ENCODE data around the gene IQSEC2.

IQSEC2 gene

DNA sequence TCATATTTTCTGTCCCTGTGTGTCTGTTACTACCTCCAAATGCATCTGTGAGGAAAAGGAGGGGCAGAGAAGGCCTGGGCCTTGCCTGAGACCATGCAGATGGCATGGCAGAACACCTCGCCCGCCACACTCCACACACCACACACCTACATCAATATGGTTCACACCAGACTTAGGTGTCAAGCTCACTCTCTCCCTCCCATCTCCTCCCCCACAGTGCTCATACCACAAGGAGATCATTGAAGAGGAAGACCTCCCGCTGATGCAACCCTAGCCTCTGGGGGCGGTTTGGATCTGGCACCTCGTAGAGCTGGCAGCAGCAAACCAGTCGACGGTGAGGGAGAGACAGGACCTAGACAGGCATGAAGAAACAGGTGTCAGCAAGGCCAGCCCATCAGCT, 39.8 kb downstream of the IQSEC2 start:
- no peak for DNase-seq

DNA sequence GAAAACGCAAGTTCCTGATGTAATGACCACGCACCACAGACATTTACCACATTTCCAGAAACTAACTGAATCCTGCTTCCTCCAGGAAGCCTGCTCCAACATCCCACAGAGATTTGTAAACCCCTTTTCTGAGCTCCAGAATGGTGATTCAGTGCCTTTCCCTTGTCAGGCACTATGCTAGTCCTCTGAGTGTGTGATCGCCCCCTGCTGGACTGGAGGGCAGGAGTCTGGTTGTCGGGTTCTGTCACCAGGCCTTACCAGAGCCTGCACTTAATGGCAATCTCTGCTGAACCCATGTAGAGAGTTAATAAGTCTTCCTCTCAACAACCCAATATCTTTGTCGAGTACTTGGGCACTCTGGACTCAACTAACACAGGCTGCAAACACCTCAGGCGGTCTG, 41.9 kb downstream of the IQSEC2 start:
- no peak for DNase-seq

DNA sequence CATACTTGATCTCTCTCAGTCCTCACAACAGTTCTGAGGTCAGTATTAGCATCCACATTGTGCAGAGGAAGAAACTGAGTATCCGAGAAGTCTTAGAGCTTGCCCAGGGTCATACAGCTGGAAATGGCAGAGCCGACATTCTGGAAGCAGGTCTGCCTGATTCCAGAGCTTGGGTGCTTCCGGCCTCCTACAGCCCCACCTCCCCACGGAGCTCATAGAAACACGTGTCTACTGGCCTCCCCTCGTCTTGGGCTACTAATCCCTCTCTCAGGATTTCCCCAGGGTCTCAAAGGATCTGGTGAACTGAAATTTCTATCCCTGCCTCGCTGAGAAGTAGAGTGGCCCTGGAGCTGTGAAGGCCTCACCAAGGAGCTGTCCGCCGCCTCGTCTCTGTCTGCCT, 44.3 kb downstream of the IQSEC2 start:
- DNase-seq: no peak

DNA sequence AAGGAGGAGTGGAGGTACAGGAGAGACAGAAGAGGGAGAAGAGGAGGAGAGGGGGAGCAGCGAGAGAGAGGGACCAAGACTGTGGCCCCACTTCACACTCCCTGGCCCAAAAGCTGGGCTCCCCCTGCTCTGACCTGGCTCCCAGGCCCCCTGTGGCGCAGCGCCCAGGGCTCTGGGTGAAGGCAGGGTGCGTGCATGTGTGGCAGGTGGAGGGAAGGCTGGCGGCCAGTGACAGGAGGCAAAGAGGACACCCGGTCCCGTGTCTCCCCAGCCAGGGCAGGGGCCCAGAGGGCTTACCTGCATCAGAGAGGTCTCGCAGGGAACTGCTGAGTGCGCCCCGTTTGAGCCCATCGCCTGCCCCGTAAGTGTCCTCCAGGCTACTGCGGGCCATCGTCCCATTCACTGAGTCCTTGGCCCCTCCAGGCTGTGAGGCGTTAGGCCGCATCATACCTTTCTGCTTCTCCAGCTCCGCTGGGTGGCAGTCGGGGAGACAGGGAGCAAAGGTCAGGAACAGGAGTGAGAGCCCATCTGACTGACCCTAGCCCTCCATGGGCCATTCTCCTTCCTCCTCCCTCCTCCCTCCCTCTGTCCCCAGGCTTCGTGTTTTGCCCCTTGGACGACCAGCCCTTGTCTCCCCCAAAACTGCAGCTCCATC, 45.2 kb downstream of the IQSEC2 start:
- DNase-seq: no peak

DNA sequence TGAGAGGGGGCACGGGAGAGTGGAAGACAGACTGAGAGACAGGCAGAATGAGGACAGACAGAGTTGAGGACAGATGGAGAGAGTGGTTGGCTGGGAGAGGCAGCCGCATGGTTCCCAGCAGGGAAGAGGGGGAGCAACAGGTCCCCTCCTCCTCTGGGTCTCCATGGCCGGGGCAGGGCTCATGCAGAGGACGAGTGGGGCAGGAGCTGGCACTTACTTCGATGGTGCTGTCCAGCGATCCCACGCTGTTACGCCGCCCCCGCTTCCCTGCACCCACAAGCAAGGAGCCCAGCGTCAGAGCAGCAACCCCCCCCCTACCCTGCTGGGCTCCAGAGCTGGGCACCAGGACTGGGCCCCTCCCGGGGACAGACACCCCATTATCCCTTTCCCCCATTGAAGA, 45.8 kb downstream of the IQSEC2 start:
- no peak for DNase-seq

DNA sequence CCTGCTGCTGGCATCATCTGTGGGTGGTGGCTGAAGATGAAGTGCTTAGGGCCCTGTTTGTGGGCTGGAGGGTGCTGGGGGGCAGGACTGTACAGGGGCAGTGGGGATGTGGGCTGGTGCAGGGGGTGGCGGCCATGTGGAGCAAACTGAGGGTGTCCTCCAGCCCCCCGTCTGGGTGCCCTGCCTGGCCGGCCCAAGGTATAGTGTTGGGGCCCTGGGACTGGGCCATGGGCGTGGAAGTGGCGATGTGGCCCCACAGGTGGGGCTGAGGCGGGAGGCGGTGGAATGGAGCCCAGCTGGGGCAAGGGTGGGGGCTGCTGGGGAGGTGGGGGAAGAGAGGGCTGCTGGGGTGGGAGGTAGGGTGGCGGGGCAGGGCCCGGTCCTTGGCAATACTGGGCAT, 46.9 kb downstream of the IQSEC2 start:
- no peak for DNase-seq

DNA sequence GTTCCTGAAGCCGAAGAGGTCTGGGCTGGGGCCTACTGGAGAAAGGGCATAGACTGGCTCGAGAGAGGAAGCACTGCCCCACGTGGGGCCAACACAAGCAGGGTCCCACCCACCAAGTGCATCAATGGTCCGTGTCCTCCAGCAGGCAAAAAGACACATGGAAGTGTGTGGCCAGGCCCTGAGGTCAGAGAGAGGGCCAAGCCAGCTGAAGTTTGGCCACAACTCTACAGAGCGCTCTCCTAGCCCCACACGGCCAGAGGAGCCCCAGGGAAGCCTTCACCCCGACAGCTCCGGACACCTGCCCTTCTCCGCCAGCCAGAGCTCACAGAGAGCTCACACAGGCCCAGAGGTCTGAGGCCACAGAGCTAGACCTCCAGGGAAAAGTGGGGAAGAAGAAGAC, 47.8 kb downstream of the IQSEC2 start:
- DNase-seq: no peak

DNA sequence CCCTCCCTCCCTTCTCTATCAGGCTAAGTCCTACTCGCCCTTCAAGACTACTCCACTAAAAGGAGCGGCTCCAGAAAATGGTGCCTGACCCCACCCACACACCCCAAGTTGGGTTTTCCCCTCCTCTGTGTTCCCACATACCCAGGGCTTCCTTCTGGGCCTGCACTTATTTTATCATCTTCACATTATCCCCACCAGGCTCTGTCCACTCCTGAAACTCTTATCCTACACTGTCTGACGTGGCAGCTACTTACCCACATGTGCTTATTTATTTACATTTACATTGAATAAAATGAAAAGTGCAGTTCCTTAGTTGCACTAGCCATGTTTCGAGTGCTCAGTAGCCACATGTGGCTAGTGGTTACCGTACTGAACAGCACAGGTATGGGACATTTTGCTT, 51.3 kb downstream of the IQSEC2 start:
- DNase-seq: no peak

DNA sequence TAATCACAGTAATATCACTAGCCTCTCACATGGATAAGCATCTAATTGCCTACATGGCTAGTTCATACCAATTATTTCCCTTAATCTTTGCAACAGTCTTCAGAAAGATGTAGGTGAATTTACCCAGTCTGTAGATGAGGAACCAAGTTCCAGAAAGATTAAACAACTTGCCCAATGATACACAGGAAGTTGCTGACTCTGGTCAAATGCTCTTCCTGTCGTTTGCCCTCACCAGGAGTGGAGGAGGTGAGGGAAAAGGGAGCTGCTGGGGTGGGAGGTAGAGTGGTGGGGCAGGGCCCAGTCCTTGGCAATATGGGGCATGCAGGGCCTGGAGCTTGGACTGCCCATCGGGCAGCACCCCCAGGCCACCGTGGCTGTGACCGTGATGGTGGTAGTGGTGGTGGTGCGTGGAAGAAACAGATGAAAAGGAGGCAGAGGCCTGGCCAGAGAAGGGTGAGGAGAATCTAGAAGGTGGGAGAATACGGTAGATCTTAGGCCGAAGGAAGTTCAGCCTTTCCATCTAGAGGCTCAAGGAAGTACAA, 54.1 kb downstream of the IQSEC2 start:
- DNase-seq: no peak

DNA sequence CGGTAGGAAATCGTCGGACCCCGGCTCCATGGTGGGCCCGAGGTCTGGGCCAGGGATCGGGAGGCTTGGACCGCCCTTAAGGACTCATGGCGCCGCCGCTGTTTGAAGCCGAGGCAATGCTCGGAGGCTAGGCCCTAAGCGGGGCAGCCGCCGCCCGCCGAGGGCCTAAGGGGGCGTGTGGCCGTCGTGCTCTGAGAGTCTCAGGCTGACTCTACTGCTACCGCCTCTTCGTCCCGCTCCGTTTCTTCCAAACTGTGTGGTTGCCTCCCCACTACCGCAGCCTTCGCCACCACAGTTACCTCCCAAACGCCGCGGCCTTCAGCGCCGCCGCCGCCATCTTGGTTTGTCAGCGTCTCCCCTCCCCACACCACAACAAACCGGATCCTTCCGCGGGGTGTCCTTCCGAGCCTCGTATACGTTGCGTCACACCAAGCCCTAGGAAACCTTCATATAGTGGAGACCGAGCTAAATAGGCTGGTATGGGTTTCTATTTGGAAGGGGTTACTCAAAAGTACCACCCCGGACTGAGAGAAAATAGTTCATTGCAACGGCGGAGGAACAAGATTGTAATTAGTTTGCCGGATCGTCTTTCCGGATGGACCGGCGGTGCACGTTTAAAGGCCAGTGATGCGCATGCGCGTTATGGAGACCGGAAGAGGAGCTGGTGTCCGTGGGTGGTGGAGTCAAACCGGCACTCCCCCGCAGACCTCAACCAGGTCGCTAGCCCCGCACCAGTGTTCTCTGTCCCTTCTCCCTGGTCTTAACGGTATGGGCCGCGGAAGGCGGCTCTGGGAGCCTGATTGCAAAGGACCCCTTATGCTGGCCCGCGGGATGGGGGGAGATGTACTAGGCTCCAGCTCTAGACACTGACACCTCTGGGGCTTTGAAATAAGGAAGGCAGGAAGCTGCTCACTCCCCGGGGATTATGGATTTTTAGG, 56.3 kb downstream of the IQSEC2 start, which contains the start of gene KDM5C:
TSS of gene KDM5C (minus strand) at position 348 of the 938 bp plus-strand sequence. CDS start at position 30, 318 bp downstream.
- peak; percentile 79 for DNase-seq

DNA sequence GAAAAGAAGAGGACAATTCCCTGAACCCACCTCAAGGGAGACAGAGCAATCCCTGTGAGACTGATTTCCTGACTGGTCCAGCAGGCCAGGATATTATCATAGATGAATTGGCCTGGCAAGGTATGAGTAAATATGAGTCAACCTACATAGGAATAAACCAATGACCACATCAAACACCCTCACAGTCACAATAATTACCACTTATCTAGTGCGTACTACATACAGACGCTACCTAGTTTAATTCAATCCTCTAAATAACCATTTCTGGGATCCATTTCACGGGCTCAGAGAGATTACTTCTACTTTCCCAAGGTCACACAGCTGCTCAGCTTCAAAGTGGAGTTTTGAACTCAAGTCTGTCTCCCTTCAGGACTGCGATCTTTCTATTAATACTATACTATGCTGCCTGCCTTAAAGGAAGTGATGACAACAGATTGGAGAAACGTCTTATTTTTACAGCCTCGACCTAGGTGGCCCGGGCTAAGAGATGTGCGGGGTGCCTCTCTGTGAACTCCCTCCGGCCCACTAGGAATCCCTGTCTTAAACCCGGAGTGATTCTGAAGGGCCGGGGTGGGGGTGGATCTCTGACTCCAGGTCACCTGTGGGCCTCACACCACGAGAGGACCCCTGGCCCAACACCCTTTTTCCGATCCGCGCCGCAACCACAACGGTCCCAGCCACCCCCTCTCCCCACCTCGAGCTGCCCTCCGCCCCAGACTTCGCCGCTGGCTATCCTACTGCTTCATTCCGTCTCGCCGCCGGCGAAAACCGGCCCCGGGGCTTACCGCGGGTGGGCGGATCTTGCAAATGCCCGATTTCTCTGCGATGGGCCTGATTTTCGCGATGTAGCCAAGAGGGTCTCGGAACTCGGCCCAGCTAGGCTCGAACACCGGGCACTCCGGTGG, 57.2 kb downstream of the IQSEC2 start:
- DNase-seq: no peak

DNA sequence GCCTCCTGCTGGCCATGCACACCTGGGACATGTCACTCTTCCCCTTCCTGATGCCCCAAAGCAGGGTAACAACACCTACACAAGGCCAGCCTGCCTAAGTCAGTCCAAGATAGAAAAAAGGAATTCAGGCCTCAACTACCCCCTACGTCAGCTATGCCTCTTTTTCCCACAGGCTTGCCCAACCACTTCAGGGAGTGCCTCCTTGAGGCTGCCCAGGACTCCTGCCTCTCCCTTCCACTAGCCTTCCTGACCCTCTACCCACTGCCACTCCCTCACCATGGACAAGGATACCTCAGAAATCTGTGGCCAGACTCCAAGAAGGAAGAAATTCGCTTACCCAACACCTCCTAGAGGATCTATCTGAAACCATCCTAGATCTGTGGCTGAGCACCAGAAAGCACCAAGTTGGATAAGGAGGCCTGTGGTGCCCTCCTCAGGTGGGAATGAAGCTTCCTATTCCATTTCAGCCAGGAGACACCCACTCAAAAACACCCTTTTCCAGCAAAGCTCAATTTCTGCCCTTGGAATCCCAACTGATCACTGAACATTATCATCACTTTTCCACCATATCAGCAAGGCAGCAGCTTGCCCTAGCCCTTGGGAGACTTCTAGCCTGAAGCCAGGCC, 58.2 kb downstream of the IQSEC2 start:
- DNase-seq: no peak
